ENCODE measurements around the gene KIF25. TPM values are rescaled to one million over a fixed set of nuclear protein-coding genes. Genes with fewer than 3 reads are reported as not detected.

Gene KIF25
- total RNA-seq, 1 experiment from 2014 or later, result not detected

DNA sequence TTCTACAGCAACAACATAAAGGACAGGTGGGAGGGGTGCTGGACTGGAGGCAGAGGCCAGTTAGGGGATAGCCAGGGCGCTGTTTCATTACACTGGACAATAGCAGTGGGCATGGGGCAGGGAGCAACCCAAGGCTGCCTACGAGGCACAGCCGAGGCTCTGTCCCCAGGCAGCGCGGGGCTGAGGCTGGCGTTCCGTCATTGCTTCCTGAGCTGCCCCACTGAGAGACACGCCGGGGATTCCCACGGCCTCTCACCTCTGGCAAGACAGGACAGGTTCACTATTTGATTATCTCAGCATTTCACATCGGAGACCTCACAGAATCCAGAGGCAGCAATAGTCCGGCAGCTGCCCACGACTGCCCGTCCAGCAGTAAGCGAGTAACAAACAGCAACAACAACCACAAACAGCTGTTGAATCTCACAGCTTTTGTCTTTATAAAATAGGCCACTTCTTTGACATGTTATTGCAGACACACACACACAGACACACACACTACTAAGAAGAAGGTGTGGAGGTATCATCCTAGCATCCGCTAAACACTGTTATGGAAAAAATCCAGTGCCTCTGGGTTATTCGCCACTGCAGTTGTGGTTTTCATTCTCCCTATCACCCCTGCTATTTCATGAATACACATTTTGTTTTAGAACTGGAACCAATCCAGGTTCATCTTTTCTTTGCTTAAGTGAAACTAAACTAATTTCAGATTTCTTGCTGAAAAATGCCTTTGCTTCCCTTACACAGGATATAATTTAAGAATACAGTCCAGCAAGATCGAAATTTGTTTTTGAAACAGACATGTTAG is 19.5 kb downstream of the KIF25 start:
- H3K9me2 ChIP-seq (ENCODE audit: insufficient read depth), result no peaks in the 10 kb centered on the region
- no peaks in the 10 kb centered on the region for H3K4me1 ChIP-seq (replicated peaks; ENCODE audit: insufficient read depth)
- H3K27ac ChIP-seq, result no peak overlapping the region
- no peak overlapping the region for H2AFZ ChIP-seq
- no peaks in the 10 kb centered on the region for H3K36me3 ChIP-seq (ENCODE audit: low read depth)
- ChIA-PET POLR2A (ENCODE audit: unreplicated experiment) (no interaction called here), CTCF (no interaction called here)
- peaks cover 9% of the 10 kb centered on the region; the same call in 1 of the 2 replicates for H3K9me3 ChIP-seq (ENCODE audit: insufficient read depth, low read depth)
- no peak overlapping the region for H3K4me3 ChIP-seq
- no peaks in the 10 kb centered on the region for H3F3A ChIP-seq (ENCODE audit: insufficient read depth, low read depth)
- peaks cover 65% of the 10 kb centered on the region for H3K27me3 ChIP-seq (ENCODE audit: insufficient read depth, low read depth)
- intact Hi-C loops (cut with micrococcal nuclease; ENCODE audit: unreplicated experiment), result no loop called here
- no peak overlapping the region for H3K4me2 ChIP-seq
- no TSS peak for BruUV-seq (replicated peaks)
- H4K20me1 ChIP-seq (ENCODE audit: insufficient read depth), result no peaks in the 10 kb centered on the region
- no peak for TF ChIP-seq CTCF (conservative IDR thresholded peaks at IDR 0.05)
- TF ChIP-seq EZH2 (IDR thresholded peaks at IDR 0.05; ENCODE audit: low read depth), result no peak
- H3K79me2 ChIP-seq (ENCODE audit: low read depth), result no peaks in the 10 kb centered on the region
- no peak for DNase-seq

- no TSS peak for BruUV-seq (replicated peaks)
- no peak for TF ChIP-seq EZH2 (IDR thresholded peaks at IDR 0.05; ENCODE audit: low read depth)
- TF ChIP-seq CTCF (conservative IDR thresholded peaks at IDR 0.05), result no peak
Measured at GRCh38 chr6:168017629-168018028, 20.2 kb downstream of the KIF25 start.

DNA sequence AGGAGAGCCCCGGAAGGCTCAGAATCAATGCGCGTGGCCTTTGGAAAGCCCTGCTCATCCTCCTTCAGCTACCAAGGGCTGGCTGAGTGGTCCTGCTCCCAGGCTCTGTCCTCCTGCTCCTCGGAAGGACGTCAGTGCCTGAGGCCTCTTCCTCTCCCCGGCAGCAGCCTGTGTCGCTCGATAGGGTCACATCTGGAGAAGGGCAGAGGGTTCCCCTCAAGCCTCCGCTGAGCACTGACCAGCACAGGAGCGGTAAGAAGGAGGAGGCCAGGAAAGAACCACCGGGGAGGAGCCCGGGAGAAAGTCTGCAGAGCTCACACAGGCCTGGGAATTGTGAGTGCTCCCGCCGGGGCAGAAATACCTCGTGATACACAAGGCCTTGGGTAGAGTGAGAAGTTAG is 21.2 kb downstream of the KIF25 start:
- H3K4me3 ChIP-seq, result no peak overlapping the region
- no peaks in the 10 kb centered on the region for H3K9me2 ChIP-seq (ENCODE audit: insufficient read depth)
- CTCF ChIA-PET, result no interaction called here
- H3K4me2 ChIP-seq, result no peak overlapping the region
- TF ChIP-seq EZH2 (IDR thresholded peaks at IDR 0.05; ENCODE audit: low read depth) (no peak), CTCF (conservative IDR thresholded peaks at IDR 0.05) (no peak)
- peaks cover 4% of the 10 kb centered on the region; the same call in 1 of the 2 replicates for H3K4me1 ChIP-seq (replicated peaks; ENCODE audit: insufficient read depth)
- POLR2A ChIA-PET (ENCODE audit: unreplicated experiment), result no interaction called here
- H3F3A ChIP-seq (ENCODE audit: insufficient read depth, low read depth), result no peaks in the 10 kb centered on the region
- H3K9me3 ChIP-seq (ENCODE audit: insufficient read depth, low read depth), result 0 out of 2 replicates have a peak, but pooled peaks cover 4% of the 10 kb centered on the region
- intact Hi-C loops (cut with micrococcal nuclease; ENCODE audit: unreplicated experiment), result no loop called here
- no peak for DNase-seq
- no TSS peak for BruUV-seq (replicated peaks)
- H3K27ac ChIP-seq, result no peak overlapping the region
- no peaks in the 10 kb centered on the region for H3K79me2 ChIP-seq (ENCODE audit: low read depth)
- no peak overlapping the region for H2AFZ ChIP-seq
- H4K20me1 ChIP-seq (ENCODE audit: insufficient read depth), result no peaks in the 10 kb centered on the region
- H3K27me3 ChIP-seq (ENCODE audit: insufficient read depth, low read depth), result peaks cover 61% of the 10 kb centered on the region
- H3K36me3 ChIP-seq (ENCODE audit: low read depth), result no peaks in the 10 kb centered on the region

More at GRCh38 chr6:168017629-168018028, 20.2 kb downstream of the KIF25 start:
- no peaks in the 10 kb centered on the region for H3F3A ChIP-seq (ENCODE audit: insufficient read depth, low read depth)
- H3K79me2 ChIP-seq (ENCODE audit: low read depth), result no peaks in the 10 kb centered on the region
- CTCF ChIA-PET, result no interaction called here
- intact Hi-C loops (cut with micrococcal nuclease; ENCODE audit: unreplicated experiment), result no loop called here
- H3K27me3 ChIP-seq (ENCODE audit: insufficient read depth, low read depth), result peaks cover 61% of the 10 kb centered on the region
- H3K4me2 ChIP-seq, result no peak overlapping the region
- H3K36me3 ChIP-seq (ENCODE audit: low read depth), result no peaks in the 10 kb centered on the region
- H2AFZ ChIP-seq, result no peak overlapping the region
- POLR2A ChIA-PET (ENCODE audit: unreplicated experiment), result no interaction called here
- H3K4me3 ChIP-seq, result no peak overlapping the region
- no peak overlapping the region for H3K27ac ChIP-seq
- no peaks in the 10 kb centered on the region for H3K4me1 ChIP-seq (replicated peaks; ENCODE audit: insufficient read depth)
- no peak for DNase-seq
- H4K20me1 ChIP-seq (ENCODE audit: insufficient read depth), result no peaks in the 10 kb centered on the region
- no peaks in the 10 kb centered on the region for H3K9me2 ChIP-seq (ENCODE audit: insufficient read depth)
- 0 out of 2 replicates have a peak, but pooled peaks cover 4% of the 10 kb centered on the region for H3K9me3 ChIP-seq (ENCODE audit: insufficient read depth, low read depth)
